SK-N-SH (cell line): ENCODE results near the gene PRRC2B. TPM values are rescaled to one million over a fixed set of nuclear protein-coding genes. Genes with fewer than 3 reads are reported as not detected.
A peak's percentile ranks its signal among the peaks of the same experiment; 100 is the strongest.

ENCODE experiments used
- CTCF ChIA-PET: fragments of 300-600, 350-600 bp; formaldehyde crosslinking; extraction: SDS; loops from one replicate; lab custom pipeline; 2021; lab: Yijun Ruan, JAX
- POLR2A ChIA-PET: fragments of 350-600 bp; sonication (Branson Sonifier 250); formaldehyde crosslinking; extraction: SDS; loops from one replicate; lab custom pipeline; 2020; ENCODE audit warnings: antibody characterized with exemption, inconsistent platforms; lab: Yijun Ruan, JAX
- DNase-seq: peaks from one replicate; pipeline ENCODE4 v3.0.0; 2012
- H2AFZ ChIP-seq: fragments of 200-600 bp; sonication (generic); 2 replicates; pipeline ENCODE4 v1.8.1; 2016; ENCODE audit warnings: antibody characterized with exemption, mild to moderate bottlenecking, low read depth
- H3F3A ChIP-seq: fragments of 200-600 bp; sonication (generic); replicated peaks from 2 replicates; pipeline ENCODE3; 2016; ENCODE audit warnings: antibody characterized with exemption, mild to moderate bottlenecking; ENCODE audit not compliant: insufficient read depth
- H3K27ac ChIP-seq, 2 experiments: fragments of 200-500 bp in 1 of 2; fragments of 200-600 bp in 1 of 2; sonication (Bioruptor generic) in 1 of 2; sonication (generic), shearing (Covaris generic) in 1 of 2; 2 replicates each; pipeline versions ENCODE4 v1.5.1 to v1.6.1; 2014 to 2016; ENCODE audit warnings: low read depth in 2 of 2, inconsistent platforms in 1 of 2, low read length in 1 of 2, mild to moderate bottlenecking in 1 of 2, mixed read lengths in 1 of 2
- H3K27me3 ChIP-seq: fragments of 200-600 bp; sonication (generic), shearing (Covaris generic); 2 replicates; pipeline ENCODE4 v1.6.1; 2016; ENCODE audit warnings: mixed run types; ENCODE audit not compliant: insufficient read depth
- H3K36me3 ChIP-seq, 2 experiments: fragments of 200-500 bp in 1 of 2; fragments of 200-600 bp in 1 of 2; sonication (Bioruptor generic) in 1 of 2; sonication (generic) in 1 of 2; replicated peaks in 1 of 2; 2 replicates each; pipeline versions ENCODE3 to v1.5.1; 2014 to 2016; ENCODE audit warnings: low read length in 1 of 2, mild to moderate bottlenecking in 1 of 2; ENCODE audit not compliant: insufficient read depth in 2 of 2, control insufficient read depth in 1 of 2
- H3K4me1 ChIP-seq, 2 experiments: fragments of 200-500 bp in 1 of 2; fragments of 200-600 bp in 1 of 2; sonication (Bioruptor generic) in 1 of 2; sonication (generic), shearing (Covaris generic) in 1 of 2; 2 replicates each; pipeline versions ENCODE4 v1.5.1 to v1.6.1; 2014 to 2016; ENCODE audit warnings: low read depth in 1 of 2, low read length in 1 of 2, mixed run types in 1 of 2; ENCODE audit not compliant: insufficient read depth in 2 of 2, control insufficient read depth in 1 of 2
- H3K4me2 ChIP-seq: fragments of 200-600 bp; sonication (generic), shearing (Covaris generic); 2 replicates; pipeline ENCODE4 v1.6.1; 2017; ENCODE audit warnings: mixed run types
- H3K4me3 ChIP-seq, 2 experiments: fragments of 200-500 bp in 1 of 2; fragments of 200-600 bp in 1 of 2; sonication (Bioruptor generic) in 1 of 2; sonication (generic), shearing (Covaris generic) in 1 of 2; 2 replicates each; pipeline versions ENCODE4 v1.5.1 to v1.8.1; 2014 to 2016; ENCODE audit warnings: low read depth in 2 of 2, inconsistent platforms in 1 of 2, low read length in 1 of 2, mild to moderate bottlenecking in 1 of 2, mixed read lengths in 1 of 2, moderate library complexity in 1 of 2
- H3K79me2 ChIP-seq: fragments of 200-600 bp; sonication (generic); 2 replicates; pipeline ENCODE4 v1.8.1; 2017; ENCODE audit warnings: mild to moderate bottlenecking; ENCODE audit not compliant: insufficient read depth
- H3K9ac ChIP-seq: fragments of 200-600 bp; sonication (generic); 2 replicates; pipeline ENCODE4 v1.6.1; 2017; ENCODE audit warnings: mixed run types
- H3K9me2 ChIP-seq: fragments of 200-600 bp; sonication (generic); 2 replicates; pipeline ENCODE4 v1.6.1; 2017; ENCODE audit warnings: mixed run types
- H3K9me3 ChIP-seq: fragments of 200-600 bp; sonication (generic); 2 replicates; pipeline ENCODE4 v1.6.1; 2017; ENCODE audit warnings: mixed run types, mild to moderate bottlenecking, moderate library complexity
- H4K20me1 ChIP-seq: fragments of 200-600 bp; sonication (generic); 2 replicates; pipeline ENCODE4 v1.6.1; 2017; ENCODE audit warnings: mild to moderate bottlenecking, mixed run types; ENCODE audit not compliant: insufficient read depth
- CHD2 ChIP-seq: fragments of 150-350 bp; IDR thresholded peaks from 2 replicates; pipeline ENCODE4 v1.6.1; 2018; ENCODE audit warnings: low read length; ENCODE audit not compliant: partially characterized antibody
- EP300 ChIP-seq, 2 experiments: IDR thresholded peaks; 2 replicates each; pipeline versions ENCODE4 v1.4.0 to v1.6.1; 2012; ENCODE audit warnings: borderline replicate concordance in 1 of 2, low read depth in 1 of 2, low read length in 1 of 2
- MEF2A ChIP-seq: IDR thresholded peaks from 2 replicates; pipeline ENCODE4 v1.4.0; 2012; ENCODE audit warnings: low read depth, borderline replicate concordance
- NFIC ChIP-seq: IDR thresholded peaks from 2 replicates; pipeline ENCODE4 v1.4.0; 2012; ENCODE audit warnings: borderline replicate concordance
- NRF1 ChIP-seq: IDR thresholded peaks from 2 replicates; pipeline ENCODE4 v1.6.1; 2012; ENCODE audit warnings: low read depth, mild to moderate bottlenecking, low read length
- RAD21 ChIP-seq: IDR thresholded peaks from 2 replicates; pipeline ENCODE4 v1.6.1; 2012; ENCODE audit warnings: mild to moderate bottlenecking, low read length
- RCOR1 ChIP-seq: fragments of 150-350 bp; IDR thresholded peaks from 2 replicates; pipeline ENCODE4 v1.6.1; 2017; ENCODE audit warnings: antibody characterized with exemption, low read length
- RXRA ChIP-seq: IDR thresholded peaks from 2 replicates; pipeline ENCODE4 v1.4.0; 2012; ENCODE audit warnings: low read depth, mild to moderate bottlenecking, borderline replicate concordance
- SMC3 ChIP-seq: IDR thresholded peaks from 2 replicates; pipeline ENCODE4 v1.6.1; 2012; ENCODE audit warnings: low read depth, low read length, improper control_type of control experiment
- WGBS: methylation state at CpG from one replicate; pipeline ENCODE4 v1.1.6; 2017; ENCODE audit warnings: low lambda C conversion rate; 5-methylcytosine and 5-hydroxymethylcytosine counted together
- polyA plus RNA-seq, 3 experiments: library from polyadenylated mRNA; depleted of rRNA; stranded (reverse); fragments of >200 nt; gene quantifications; 2 replicates each; pipeline ENCODE4 v1.2.3, GENCODE V29; 2012
- TF ChIP-seq, protein P1 (sequence below): fragments of 150-350 bp; IDR thresholded peaks from 2 replicates; pipeline ENCODE4 v1.6.1; 2017; ENCODE audit warnings: antibody characterized with exemption, low read length, low read depth, borderline replicate concordance
- TF ChIP-seq, protein P2 (sequence below): fragments of 200-600 bp; sonication (generic); IDR thresholded peaks from 2 replicates; pipeline ENCODE4 v1.6.1; 2017; ENCODE audit warnings: antibody characterized with exemption, mild to moderate bottlenecking, moderate library complexity
- TF ChIP-seq, protein P3 (sequence below): fragments of 150-350 bp; IDR thresholded peaks from 2 replicates; pipeline ENCODE4 v1.6.1; 2016; ENCODE audit warnings: mild to moderate bottlenecking, low read depth, low read length

PRRC2B gene
- polyA plus RNA-seq, 1 of the 3 experiments (the other 2 are of a cell fraction): 26.3 TPM

DNA sequence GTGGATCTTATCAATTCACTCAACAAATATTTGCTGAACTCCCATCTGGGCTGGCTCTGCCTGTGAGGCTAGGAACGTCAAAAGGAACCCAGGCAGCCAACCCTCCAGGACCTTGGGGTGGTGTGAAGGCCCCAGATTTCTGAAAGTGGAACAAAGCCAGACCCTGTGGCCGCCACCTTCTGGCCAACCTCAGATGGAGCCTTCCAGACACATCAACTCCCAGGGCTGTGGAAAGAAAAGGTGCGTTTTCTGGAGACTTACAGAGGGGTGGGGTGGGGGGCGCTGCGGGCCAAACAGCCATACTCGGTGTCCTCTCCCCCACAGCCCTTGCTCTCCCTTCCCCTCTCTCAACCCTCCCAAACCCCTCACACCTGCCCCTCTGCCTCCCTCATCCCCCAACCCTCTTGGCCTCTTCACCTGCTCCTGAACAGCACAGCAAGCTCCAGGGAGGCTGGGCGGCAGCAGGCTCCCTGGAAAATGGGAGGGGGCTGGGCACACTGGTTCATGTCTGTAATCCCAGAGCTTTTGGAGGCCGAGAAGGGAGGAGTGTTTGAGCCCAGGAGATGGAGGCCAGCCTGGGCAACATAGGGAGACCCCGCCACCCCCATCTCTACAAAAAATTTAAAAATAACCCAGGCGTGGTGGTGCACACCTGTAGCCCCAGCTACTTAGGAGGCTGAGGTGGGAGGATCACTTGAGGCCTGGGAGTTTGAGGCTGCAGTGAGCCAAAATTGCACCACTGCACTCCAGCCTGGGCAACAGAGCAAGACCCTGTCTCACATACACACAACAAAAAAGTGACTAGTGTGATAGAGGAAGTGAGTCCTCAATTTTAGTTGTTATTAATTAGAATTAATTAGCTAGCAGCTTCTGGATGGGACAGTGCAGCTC lies 45.0 kb upstream of the PRRC2B start:
- H3K9ac ChIP-seq: no peak overlapping the region
- no peak for DNase-seq
- ChIA-PET POLR2A (no interaction called here), CTCF (interaction anchor here (0.6 to 3.5 kb wide), 52 partner anchors 8 to 426 kb away, joined by 3 to 50 read pairs (median 5); partner anchors contain the start of genes PRRT1B and RAPGEF1)
- H3K9me2 ChIP-seq: no peaks in the 10 kb centered on the region
- H3K79me2 ChIP-seq: no peaks in the 10 kb centered on the region
- peaks cover 0 to 5% of the 10 kb centered on the region in 2 experiments; a peak in 1 of 4 replicates for H3K4me1 ChIP-seq
- H3K4me3 ChIP-seq: no peak overlapping the region
- no peaks in the 10 kb centered on the region for H3F3A ChIP-seq
- no peak overlapping the region for H3K4me2 ChIP-seq
- no peaks in the 10 kb centered on the region for H4K20me1 ChIP-seq
- no peak overlapping the region for H3K27ac ChIP-seq
- TF ChIP-seq, protein P1, sequence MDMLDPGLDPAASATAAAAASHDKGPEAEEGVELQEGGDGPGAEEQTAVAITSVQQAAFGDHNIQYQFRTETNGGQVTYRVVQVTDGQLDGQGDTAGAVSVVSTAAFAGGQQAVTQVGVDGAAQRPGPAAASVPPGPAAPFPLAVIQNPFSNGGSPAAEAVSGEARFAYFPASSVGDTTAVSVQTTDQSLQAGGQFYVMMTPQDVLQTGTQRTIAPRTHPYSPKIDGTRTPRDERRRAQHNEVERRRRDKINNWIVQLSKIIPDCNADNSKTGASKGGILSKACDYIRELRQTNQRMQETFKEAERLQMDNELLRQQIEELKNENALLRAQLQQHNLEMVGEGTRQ: no peak
- TF ChIP-seq, protein P2, sequence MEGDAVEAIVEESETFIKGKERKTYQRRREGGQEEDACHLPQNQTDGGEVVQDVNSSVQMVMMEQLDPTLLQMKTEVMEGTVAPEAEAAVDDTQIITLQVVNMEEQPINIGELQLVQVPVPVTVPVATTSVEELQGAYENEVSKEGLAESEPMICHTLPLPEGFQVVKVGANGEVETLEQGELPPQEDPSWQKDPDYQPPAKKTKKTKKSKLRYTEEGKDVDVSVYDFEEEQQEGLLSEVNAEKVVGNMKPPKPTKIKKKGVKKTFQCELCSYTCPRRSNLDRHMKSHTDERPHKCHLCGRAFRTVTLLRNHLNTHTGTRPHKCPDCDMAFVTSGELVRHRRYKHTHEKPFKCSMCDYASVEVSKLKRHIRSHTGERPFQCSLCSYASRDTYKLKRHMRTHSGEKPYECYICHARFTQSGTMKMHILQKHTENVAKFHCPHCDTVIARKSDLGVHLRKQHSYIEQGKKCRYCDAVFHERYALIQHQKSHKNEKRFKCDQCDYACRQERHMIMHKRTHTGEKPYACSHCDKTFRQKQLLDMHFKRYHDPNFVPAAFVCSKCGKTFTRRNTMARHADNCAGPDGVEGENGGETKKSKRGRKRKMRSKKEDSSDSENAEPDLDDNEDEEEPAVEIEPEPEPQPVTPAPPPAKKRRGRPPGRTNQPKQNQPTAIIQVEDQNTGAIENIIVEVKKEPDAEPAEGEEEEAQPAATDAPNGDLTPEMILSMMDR: peak; percentile 29; the same call in 1 of the 2 replicates
- TF ChIP-seq SMC3 (no peak), NFIC (peak; percentile 31; the same call in 1 of the 2 replicates)
- TF ChIP-seq, protein P3, sequence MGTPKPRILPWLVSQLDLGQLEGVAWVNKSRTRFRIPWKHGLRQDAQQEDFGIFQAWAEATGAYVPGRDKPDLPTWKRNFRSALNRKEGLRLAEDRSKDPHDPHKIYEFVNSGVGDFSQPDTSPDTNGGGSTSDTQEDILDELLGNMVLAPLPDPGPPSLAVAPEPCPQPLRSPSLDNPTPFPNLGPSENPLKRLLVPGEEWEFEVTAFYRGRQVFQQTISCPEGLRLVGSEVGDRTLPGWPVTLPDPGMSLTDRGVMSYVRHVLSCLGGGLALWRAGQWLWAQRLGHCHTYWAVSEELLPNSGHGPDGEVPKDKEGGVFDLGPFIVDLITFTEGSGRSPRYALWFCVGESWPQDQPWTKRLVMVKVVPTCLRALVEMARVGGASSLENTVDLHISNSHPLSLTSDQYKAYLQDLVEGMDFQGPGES: no peak
- no peak overlapping the region; the same call in 1 of the 2 replicates for H2AFZ ChIP-seq
- H3K27me3 ChIP-seq: no peaks in the 10 kb centered on the region; the same call in 1 of the 2 replicates
- no peaks in the 10 kb centered on the region for H3K36me3 ChIP-seq
- 71% methylated on average over 9 of the region's 10 CpGs for WGBS
- no peaks in the 10 kb centered on the region for H3K9me3 ChIP-seq

DNA sequence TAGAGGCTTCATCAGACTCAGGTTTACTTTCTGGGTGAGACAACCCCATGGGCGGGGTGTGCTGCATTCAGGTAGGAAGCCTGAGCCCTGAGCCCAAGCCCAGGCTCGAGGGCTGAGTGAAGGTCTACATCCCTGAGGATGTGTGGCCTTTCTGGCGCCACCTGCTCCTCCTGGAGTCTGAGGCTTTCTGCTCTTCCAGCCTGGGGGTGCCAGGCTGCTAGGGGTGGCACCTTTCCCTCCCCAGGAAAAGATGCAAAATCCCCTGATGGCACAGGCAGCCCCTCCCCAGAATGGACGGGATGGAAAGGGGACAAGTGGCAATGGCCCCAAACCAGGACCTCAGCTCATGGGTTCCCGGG lies 44.4 kb upstream of the PRRC2B start:
- no peaks in the 10 kb centered on the region for H3K36me3 ChIP-seq
- ChIA-PET POLR2A (no interaction called here), CTCF (interaction anchor here (0.6 to 3.5 kb wide), 60 partner anchors 9 to 425 kb away, joined by 3 to 50 read pairs (median 5); partner anchors contain the start of genes PRRT1B and RAPGEF1)
- peak overlapping the region; percentile 87; the same call in 1 of the 2 replicates for H3K4me2 ChIP-seq
- H3F3A ChIP-seq: no peaks in the 10 kb centered on the region
- H3K4me3 ChIP-seq: peak overlapping the region; percentile 40 to 67; a peak in 2 of 4 replicates
- H3K27ac ChIP-seq: no peak overlapping the region
- WGBS: 46% methylated on average over 3 of the region's 5 CpGs
- no peaks in the 10 kb centered on the region for H4K20me1 ChIP-seq
- TF ChIP-seq NFIC: no peak
- TF ChIP-seq NRF1: no peak
- no peak for TF ChIP-seq CHD2
- TF ChIP-seq EP300 (IDR thresholded peaks at IDR 0.05; ENCODE audit: borderline replicate concordance in 1 of 2, low read depth in 1 of 2, low read length in 1 of 2): no peak
- TF ChIP-seq RAD21: no peak
- TF ChIP-seq, protein P1: no peak
- TF ChIP-seq, protein P2: no peak
- no peak for TF ChIP-seq SMC3
- TF ChIP-seq RXRA: no peak
- TF ChIP-seq MEF2A: no peak
- no peak for TF ChIP-seq RCOR1
- H3K27me3 ChIP-seq: no peaks in the 10 kb centered on the region; the same call in 1 of the 2 replicates
- peaks cover 0 to 5% of the 10 kb centered on the region in 2 experiments; a peak in 1 of 4 replicates for H3K4me1 ChIP-seq
- no peaks in the 10 kb centered on the region for H3K9me3 ChIP-seq
- H3K79me2 ChIP-seq: no peaks in the 10 kb centered on the region
- H3K9me2 ChIP-seq: no peaks in the 10 kb centered on the region
- no peak for DNase-seq
- H3K9ac ChIP-seq: no peak overlapping the region
- H2AFZ ChIP-seq: peak overlapping the region; percentile 96; the same call in 1 of the 2 replicates
